K562 (cell line): ENCODE measurements around the gene ABCB6. TPM values are rescaled to one million over a fixed set of nuclear protein-coding genes. Genes with fewer than 3 reads are reported as not detected.

ENCODE experiments used
- CUX1 ChIP-seq: fragments of 200-800 bp; sonication (Bioruptor generic); IDR thresholded peaks from 2 replicates; pipeline ENCODE4 v1.6.1; 2016; ENCODE audit warnings: missing genetic modification characterization, missing compliant biosample characterization
- DEAF1 ChIP-seq: fragments of 450-650 bp; formaldehyde crosslinking; IDR thresholded peaks from 2 replicates; pipeline ENCODE4 v1.4.0; 2020; ENCODE audit warnings: mild to moderate bottlenecking, moderate library complexity
- DNMT1 ChIP-seq: fragments of 450-650 bp; IDR thresholded peaks from 2 replicates; pipeline ENCODE4 v1.6.1; 2016; ENCODE audit warnings: antibody characterized with exemption, mild to moderate bottlenecking
- EGR1 ChIP-seq: fragments of 450-650 bp; conservative IDR thresholded peaks from 2 replicates; pipeline ENCODE4 v1.6.1; 2017; ENCODE audit warnings: mild to moderate bottlenecking
- GATA2 ChIP-seq: sonication (generic); formaldehyde crosslinking; IDR thresholded peaks from 2 replicates; pipeline ENCODE4 v1.4.0; 2020; ENCODE audit warnings: mild to moderate bottlenecking, missing genetic modification reagents
- HCFC1 ChIP-seq: IDR thresholded peaks from 2 replicates; pipeline ENCODE4 v1.6.1; 2012; ENCODE audit warnings: low read depth, low read length, improper control_type of control experiment
- HDAC8 ChIP-seq: fragments of 450-650 bp; IDR thresholded peaks from 2 replicates; pipeline ENCODE4 v1.6.1; 2016; ENCODE audit warnings: mild to moderate bottlenecking, missing genetic modification characterization, moderate library complexity, missing compliant biosample characterization
- PRPF4 ChIP-seq: fragments of 200-400 bp; formaldehyde crosslinking; IDR thresholded peaks from one replicate; pipeline ENCODE4 v1.6.1; 2017; ENCODE audit warnings: low read length, low read depth, mild to moderate bottlenecking; ENCODE audit not compliant: insufficient read depth, poor library complexity, severe bottlenecking
- RERE ChIP-seq: sonication (generic); formaldehyde crosslinking; IDR thresholded peaks from 2 replicates; pipeline ENCODE4 v1.8.0; 2023; ENCODE audit warnings: missing genetic modification reagents, mild to moderate bottlenecking, borderline replicate concordance
- SMAD3 ChIP-seq: fragments of 450-650 bp; formaldehyde crosslinking; conservative IDR thresholded peaks from 2 replicates; pipeline ENCODE4 v1.4.0; 2020; ENCODE audit warnings: mild to moderate bottlenecking
- TEAD1 ChIP-seq, 2 experiments: fragments of 450-650 bp in 1 of 2; sonication (generic) in 1 of 2; formaldehyde crosslinking; IDR thresholded peaks; 2 replicates each; pipeline versions ENCODE4 v1.4.0 to v1.8.0; 2020 to 2022; ENCODE audit warnings: mild to moderate bottlenecking in 2 of 2, missing genetic modification reagents in 1 of 2
- ZFP91 ChIP-seq: sonication (generic); formaldehyde crosslinking; IDR thresholded peaks from 2 replicates; pipeline ENCODE4 v1.8.0; 2022; ENCODE audit warnings: mild to moderate bottlenecking, missing genetic modification reagents
- ZNF354B ChIP-seq: fragments of 250-450 bp; sonication (Bioruptor Pico); IDR thresholded peaks from 2 replicates; pipeline ENCODE4 v1.4.0; 2020
- ZNF695 ChIP-seq: fragments of 450-650 bp; formaldehyde crosslinking; IDR thresholded peaks from 2 replicates; pipeline ENCODE4 v1.4.0; 2020; ENCODE audit warnings: mild to moderate bottlenecking, moderate library complexity
- polyA plus RNA-seq, 8 experiments: library from polyadenylated mRNA; depleted of rRNA in 4 of 8; stranded (reverse) in 5 of 8; unstranded in 3 of 8; fragments of >200 nt; fragmentation: Nextera tagmentation in 2 of 8; fragmentation: Illumina TruSeq in 1 of 8; extraction: Ambion mirVana in 2 of 8; extraction: Trizol in 1 of 8; gene quantifications; 2 replicates each; pipeline versions ENCODE4 v1.2.1 to v1.2.3, GENCODE V29; 2011 to 2014; ENCODE audit warnings: inconsistent platforms in 1 of 8, missing spikeins in 1 of 8
- total RNA-seq, 7 experiments: library from RNA; depleted of rRNA in 6 of 7; stranded (reverse); fragments of >200 nt in 6 of 7; fragmentation: Illumina TruSeq in 2 of 7; extraction: Trizol in 2 of 7; gene quantifications; 2 replicates each; pipeline versions ENCODE4 v1.2.1 to v1.2.3, GENCODE V29; 2011 to 2021; ENCODE audit warnings: low replicate concordance in 1 of 7

ABCB6 gene
- total and polyA plus RNA-seq, 9 of the 15 experiments (the other 6 are each of a cell fraction or from before 2014, with no cell fraction given): 3.7 to 29.8 (median 16.8) TPM

- no peak for TF ChIP-seq SMAD3 (CRISPR knock-in tag)
- no peak for TF ChIP-seq DEAF1 (CRISPR knock-in tag)
- TF ChIP-seq GATA2 (CRISPR knock-in tag): no peak
- TF ChIP-seq DNMT1: no peak
- no peak for TF ChIP-seq RERE (CRISPR knock-in tag)
- TF ChIP-seq HCFC1: no peak
- no peak for TF ChIP-seq PRPF4
- no peak for TF ChIP-seq ZFP91
- no peak for TF ChIP-seq HDAC8 (tag)
- no peak for TF ChIP-seq ZNF695 (CRISPR knock-in tag)
- no peak for TF ChIP-seq TEAD1 (CRISPR knock-in tag; IDR thresholded peaks at IDR 0.05)
- no peak for TF ChIP-seq EGR1
- no peak for TF ChIP-seq ZNF354B (CRISPR knock-in tag)
- TF ChIP-seq CUX1 (CRISPR knock-in tag): no peak
Measured at GRCh38 chr2:219171231-219171651, 47.5 kb downstream of the ABCB6 start (continued).
